GM19463 (cell line): ENCODE measurements around the gene PPP2R5D.
"Not testable (repeated sequence)": the region's sequence is repeated elsewhere in the genome, so short reads cannot be mapped to it uniquely, and the experiment has no call there.

Experiments used
- ATAC-seq: cut with Tn5 transposase; IDR thresholded peaks from one replicate; pipeline ENCODE4 v1.9.1; 2021; ENCODE audit warnings: mild to moderate bottlenecking, moderate library complexity; ENCODE audit not compliant: unreplicated experiment

Gene PPP2R5D

GRCh38 chr6:42988486-42989020 is 4.2 kb downstream of the PPP2R5D start:
- no peak for ATAC-seq

- no peak for ATAC-seq
These were observed 5.6 kb downstream of the PPP2R5D start for GRCh38 chr6:42989923-42990322.

DNA sequence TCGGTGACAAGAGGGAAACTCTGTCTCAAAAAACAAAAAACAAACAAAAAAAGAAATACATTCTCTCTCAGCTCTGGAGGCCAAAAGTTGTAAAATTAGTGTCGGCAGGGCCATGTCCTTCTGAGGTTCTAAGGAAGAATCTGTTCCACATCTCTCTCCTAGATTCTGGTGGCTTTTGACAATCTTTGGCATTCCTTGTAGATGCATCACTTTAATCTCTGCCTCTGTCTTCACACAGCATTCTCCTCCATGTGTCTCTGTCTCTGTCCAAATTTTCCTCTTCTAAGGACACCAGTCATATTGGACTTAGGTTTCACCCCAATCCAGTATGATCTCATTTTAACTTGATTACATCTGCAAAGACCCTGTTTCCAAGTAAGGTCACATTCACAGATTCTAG is 9.1 kb downstream of the PPP2R5D start:
- ATAC-seq = no peak

- no peak for ATAC-seq
These were observed 12.1 kb downstream of the PPP2R5D start for GRCh38 chr6:42996513-42996912.

- not testable (repeated sequence) for ATAC-seq
These were observed 13.8 kb downstream of the PPP2R5D start for GRCh38 chr6:42998205-42998604.

GRCh38 chr6:43001843-43002242 is 17.5 kb downstream of the PPP2R5D start:
- ATAC-seq = no peak

DNA sequence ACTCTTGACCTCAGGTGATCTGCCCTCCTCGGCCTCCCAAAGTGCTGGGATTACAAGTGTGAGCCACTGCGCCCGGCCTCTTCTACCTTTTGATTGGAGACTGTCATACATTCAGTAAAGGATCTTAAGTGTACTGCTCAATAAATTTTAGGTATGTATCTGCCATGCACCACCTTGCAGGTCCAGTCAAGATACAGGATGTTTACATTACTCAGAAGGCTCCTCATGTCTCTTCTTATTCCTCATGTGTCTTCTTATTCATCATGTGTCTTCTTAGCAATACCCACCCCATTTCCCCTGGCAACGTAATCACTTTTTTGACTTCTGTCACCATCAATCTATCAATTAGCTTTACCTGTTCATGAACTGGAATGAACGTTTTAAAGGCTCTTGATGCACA is 21.5 kb downstream of the PPP2R5D start:
- no peak for ATAC-seq

GRCh38 chr6:43006251-43006650 is 21.9 kb downstream of the PPP2R5D start:
- ATAC-seq = no peak

GRCh38 chr6:43007126-43007525 is 22.8 kb downstream of the PPP2R5D start:
- ATAC-seq = no peak

DNA sequence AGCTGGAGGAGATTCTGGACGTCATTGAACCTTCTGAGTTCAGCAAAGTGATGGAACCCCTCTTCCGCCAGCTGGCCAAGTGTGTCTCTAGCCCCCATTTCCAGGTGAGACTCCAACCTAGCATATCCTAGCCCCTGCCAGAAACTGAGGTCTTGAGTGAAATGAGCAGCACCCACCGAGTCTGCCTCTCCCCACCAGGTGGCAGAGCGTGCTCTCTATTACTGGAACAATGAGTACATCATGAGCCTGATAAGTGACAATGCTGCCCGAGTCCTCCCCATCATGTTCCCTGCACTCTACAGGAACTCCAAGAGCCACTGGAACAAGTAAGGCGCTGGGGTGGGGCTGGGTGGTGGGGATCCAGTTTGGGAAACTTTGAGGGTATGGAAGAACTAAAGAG is 24.8 kb downstream of the PPP2R5D start:
- no peak for ATAC-seq

- ATAC-seq = no peak
These were observed 26.8 kb downstream of the PPP2R5D start for GRCh38 chr6:43011207-43011606.

- no peak for ATAC-seq
These were observed 28.0 kb downstream of the PPP2R5D start for GRCh38 chr6:43012364-43012763.

DNA sequence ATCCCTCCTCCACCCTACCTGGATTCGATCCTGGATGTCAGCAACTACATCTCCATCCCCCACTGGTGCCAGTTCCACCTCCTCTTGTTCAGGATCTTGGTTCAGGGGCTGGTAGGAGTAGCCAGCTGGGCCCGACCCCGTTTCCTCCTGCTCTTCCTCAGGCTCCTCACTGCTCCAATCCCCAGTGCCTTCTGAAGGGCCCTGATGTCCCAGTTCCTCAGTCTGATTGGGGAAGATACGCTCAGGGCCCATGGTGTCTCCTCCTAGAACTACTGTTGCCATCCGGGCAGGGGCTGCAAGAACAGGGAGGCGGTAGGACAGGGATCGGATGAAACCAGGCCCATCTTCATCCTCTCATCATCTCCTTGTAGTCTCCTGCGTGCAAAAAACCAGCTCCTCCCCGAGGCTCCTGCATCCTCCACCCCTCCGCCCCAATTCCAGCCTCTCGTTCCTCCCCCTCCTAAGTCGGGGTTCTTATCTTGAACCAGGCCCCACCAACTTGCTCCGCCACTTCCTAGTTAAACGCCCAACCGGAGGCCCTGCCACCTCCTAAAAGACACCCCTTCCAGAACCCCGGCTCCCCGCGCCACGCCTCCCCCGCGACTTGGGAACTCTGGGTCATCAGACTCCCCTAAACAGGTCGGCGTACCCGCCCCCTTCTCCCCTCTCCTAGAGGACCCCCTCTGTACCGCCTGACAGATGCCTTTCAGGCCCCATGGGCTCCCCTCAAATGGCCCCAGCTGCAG is 28.9 kb downstream of the PPP2R5D start:
- no peak for ATAC-seq

DNA sequence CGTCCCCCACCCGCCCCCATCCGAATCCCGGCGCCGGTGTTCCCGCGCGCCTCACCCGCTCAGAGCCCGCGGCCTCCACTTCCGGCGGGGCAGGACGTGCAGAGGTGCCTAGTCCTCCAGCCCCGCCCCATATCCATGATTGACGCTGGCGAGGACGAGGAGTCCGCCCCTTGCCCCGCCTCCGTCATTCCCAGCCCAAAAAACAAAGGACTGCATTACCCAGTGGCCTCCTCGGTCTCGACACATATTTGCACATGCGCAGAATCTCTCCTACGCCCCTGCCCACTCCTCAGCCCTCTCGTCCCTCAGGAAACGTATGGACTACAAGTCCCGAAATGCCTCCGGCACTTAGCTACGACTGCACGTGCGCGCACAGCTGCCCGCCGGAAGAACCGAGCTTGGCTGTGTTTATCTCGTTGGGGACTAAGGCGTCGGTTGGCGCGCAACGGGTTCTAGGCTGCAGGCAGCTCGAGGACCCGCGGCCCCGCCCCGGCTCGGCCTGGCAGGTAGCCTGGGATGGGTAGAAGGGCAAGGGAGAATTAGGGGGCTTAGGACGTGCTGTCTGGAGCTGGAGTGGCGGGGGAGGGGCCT is 29.6 kb downstream of the PPP2R5D start, which contains the start of the genes KLHDC3 and MEA1:
Gene KLHDC3, plus strand, starts transcription at position 407 of the 591 bp plus-strand sequence. CDS start 2,944 bp downstream, outside the sequence.
Gene MEA1, minus strand, starts transcription at position 104 of the 591 bp plus-strand sequence. CDS start 133 bp downstream, outside the sequence.
- peak; percentile 86 for ATAC-seq

GRCh38 chr6:43014434-43014909 is 30.1 kb downstream of the PPP2R5D start:
- no peak for ATAC-seq

DNA sequence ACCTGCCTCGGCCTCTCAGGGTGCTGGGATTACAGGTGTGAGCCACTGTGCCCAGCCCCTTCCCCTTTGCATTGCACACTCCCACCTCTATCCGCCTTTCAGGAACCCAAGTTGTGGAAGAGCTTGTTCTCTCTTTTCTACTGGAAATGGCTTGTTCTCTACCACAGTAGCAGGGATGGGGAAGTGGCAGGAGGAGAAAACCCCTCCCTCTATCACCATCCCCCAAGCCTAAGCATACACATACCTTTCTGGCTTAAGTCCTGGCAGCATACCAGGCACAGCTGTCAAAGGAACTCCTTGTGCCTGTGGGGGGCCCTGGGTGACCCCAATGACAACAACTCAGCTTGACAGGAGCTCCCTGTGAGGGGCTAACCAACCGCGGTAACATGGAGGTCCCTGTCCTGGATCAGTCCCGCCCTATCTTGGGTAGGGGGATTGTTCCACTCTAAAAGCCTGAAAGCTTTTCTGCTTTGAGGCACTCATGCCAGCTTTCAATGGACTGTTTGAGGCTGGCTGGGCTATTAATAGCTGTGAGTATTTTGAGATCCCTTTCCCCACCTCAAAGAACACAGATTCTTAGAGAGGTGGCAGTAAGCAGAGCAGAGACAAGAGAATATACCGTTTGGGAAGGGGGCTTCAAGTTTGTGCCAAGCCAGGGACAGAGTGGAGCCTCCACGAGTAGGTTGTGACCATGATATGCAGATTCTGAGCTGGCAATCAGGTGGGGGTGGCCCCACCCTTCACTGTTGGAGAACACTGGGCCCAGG is 32.0 kb downstream of the PPP2R5D start:
- ATAC-seq = no peak

GRCh38 chr6:43016943-43017334 is 32.6 kb downstream of the PPP2R5D start:
- ATAC-seq = no peak

DNA sequence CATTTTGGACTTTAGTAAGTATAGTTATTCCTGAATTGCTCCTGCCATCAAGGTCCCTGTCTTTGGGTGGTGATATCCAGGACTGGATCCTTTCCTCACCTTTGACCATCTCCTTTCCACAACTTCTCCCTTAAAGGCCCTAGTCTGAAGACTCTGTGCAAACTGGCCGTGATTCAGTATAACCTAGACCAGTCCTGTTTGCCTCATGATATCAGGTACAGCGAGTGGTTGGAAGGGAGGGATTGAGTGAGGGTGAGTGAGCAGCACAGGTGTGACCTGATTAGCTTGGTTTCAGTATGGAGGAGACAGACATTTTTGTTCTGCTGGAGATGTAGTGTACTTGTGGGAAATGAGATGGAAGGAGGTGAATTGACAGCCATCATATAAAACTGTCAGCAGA is 34.8 kb downstream of the PPP2R5D start:
- ATAC-seq = no peak

GRCh38 chr6:43020052-43020705 is 35.8 kb downstream of the PPP2R5D start:
- ATAC-seq = no peak

DNA sequence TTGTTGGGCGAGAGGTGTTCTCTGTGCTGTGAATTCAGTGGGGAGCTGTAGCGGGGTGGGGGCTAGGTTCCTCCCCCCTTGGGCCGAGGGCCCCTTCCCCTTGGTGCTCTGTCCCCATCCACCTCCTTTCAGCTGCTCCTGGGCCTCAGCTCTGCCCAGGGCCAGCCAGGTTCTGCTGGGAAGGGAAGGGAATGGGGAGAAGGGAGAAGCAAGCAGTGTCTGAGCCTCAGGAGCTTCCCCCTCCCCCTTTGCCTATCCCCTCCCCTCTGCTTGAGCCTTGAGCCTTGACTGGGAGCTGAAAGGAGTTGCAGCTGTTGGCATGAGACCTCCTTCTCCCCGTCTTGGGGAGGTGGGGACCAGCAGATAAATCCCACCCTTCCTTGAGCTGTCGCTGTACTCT is 36.5 kb downstream of the PPP2R5D start:
- no peak for ATAC-seq
